ENCODE results near the gene KLF16. TPM values are rescaled to one million over a fixed set of nuclear protein-coding genes. Genes with fewer than 3 reads are reported as not detected.

Gene KLF16
- total and polyA plus RNA-seq, 10 of the 15 experiments (the other 5 are each of a cell fraction or from before 2014, with no cell fraction given), result 0.03 to 41.2 (median 2.6) TPM

GRCh38 chr19:1805401-1806183, 57.8 kb downstream of the KLF16 start:
- ChIA-PET SMC1A (ENCODE audit: uncharacterized antibody, unreplicated experiment) (interaction anchor here (0.6 kb wide), 1 partner anchor 212 kb away, joined by 4 read pairs; no protein-coding TSS in a partner anchor), RAD21 (ENCODE audit: unreplicated experiment) (no interaction called here), POLR2A (no interaction called here), CTCF (no interaction called here)
- FAIRE-seq, result no peak
- in situ Hi-C loops (cut with MboI), result no loop called here
- H3K4me1 ChIP-seq (ENCODE audit: control insufficient read depth, insufficient read depth, low read length), result no peaks in the 10 kb centered on the region
- no peaks in the 10 kb centered on the region for H3K36me3 ChIP-seq (ENCODE audit: control insufficient read depth in 2 of 2, insufficient read depth in 2 of 2, low read length in 1 of 2)
- intact Hi-C loops (cut with micrococcal nuclease; ENCODE audit: unreplicated experiment), result no loop called here
- no peak for ATAC-seq
- no peak overlapping the region for H3K4me3 ChIP-seq
- H3K27ac ChIP-seq (ENCODE audit: control insufficient read depth, insufficient read depth), result no peak overlapping the region
- no peak overlapping the region for H3K4me2 ChIP-seq (ENCODE audit: control insufficient read depth, insufficient read depth)
- no peak overlapping the region for H3K9ac ChIP-seq (ENCODE audit: control insufficient read depth, insufficient read depth, low read length)
- DNase-seq (ENCODE audit: low read depth, low spot score), result no peak
- TF ChIP-seq BCL11A (IDR thresholded peaks at IDR 0.05; ENCODE audit: low read depth, low read length) (no peak), PML (IDR thresholded peaks at IDR 0.05; ENCODE audit: low read length) (no peak)
- BruUV-seq (replicated peaks), result no TSS peak
- H3K9me3 ChIP-seq (replicated peaks; ENCODE audit: control insufficient read depth, insufficient read depth, low read length), result no peaks in the 10 kb centered on the region
- no peaks in the 10 kb centered on the region for H3K79me2 ChIP-seq (ENCODE audit: control insufficient read depth, insufficient read depth, low read length)
- H3K27me3 ChIP-seq (replicated peaks in 1 of 2; ENCODE audit: control insufficient read depth in 2 of 2, insufficient read depth in 2 of 2, low read length in 1 of 2), result no peaks in the 10 kb centered on the region
- no peak overlapping the region for H2AFZ ChIP-seq (ENCODE audit: control insufficient read depth, low read depth, low read length)
- no peaks in the 10 kb centered on the region for H4K20me1 ChIP-seq (ENCODE audit: control insufficient read depth, insufficient read depth)
- 58% methylated on average over 24 of the region's 24 CpGs for WGBS (ENCODE audit: insufficient coverage, insufficient replicate concordance, low lambda C conversion rate, missing lambda C conversion rate)

DNA sequence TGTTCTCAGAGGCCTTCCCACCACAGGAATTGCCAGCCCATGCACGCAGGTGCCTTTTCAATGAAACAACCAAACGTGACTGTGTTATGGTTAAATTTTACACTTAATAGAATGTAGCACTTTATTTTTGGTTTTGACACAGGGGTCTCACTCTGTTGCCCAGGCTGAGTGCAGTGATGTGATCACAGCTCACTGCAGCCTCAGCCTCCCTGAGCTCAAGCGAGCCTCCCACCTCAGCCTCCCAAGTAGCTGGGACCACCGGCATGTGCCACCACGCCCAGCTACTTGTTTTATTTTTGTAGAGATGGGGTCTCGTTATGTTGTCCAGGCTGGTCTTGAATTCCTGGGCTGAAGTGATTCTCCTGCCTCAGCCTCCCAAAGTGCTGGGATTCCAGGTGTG, 58.5 kb downstream of the KLF16 start:
- H2AFZ ChIP-seq (ENCODE audit: control insufficient read depth, low read depth, low read length), result no peak overlapping the region
- in situ Hi-C loops (cut with MboI) (no loop called here), intact Hi-C loops (cut with micrococcal nuclease; ENCODE audit: unreplicated experiment) (no loop called here)
- H4K20me1 ChIP-seq (ENCODE audit: control insufficient read depth, insufficient read depth), result no peaks in the 10 kb centered on the region
- ChIA-PET CTCF (no interaction called here), SMC1A (ENCODE audit: uncharacterized antibody, unreplicated experiment) (no interaction called here), RAD21 (ENCODE audit: unreplicated experiment) (no interaction called here), POLR2A (no interaction called here)
- no peak for FAIRE-seq
- H3K36me3 ChIP-seq (ENCODE audit: control insufficient read depth in 2 of 2, insufficient read depth in 2 of 2, low read length in 1 of 2), result no peaks in the 10 kb centered on the region
- H3K79me2 ChIP-seq (ENCODE audit: control insufficient read depth, insufficient read depth, low read length), result no peaks in the 10 kb centered on the region
- no peaks in the 10 kb centered on the region for H3K4me1 ChIP-seq (ENCODE audit: control insufficient read depth, insufficient read depth, low read length)
- no peak for DNase-seq (ENCODE audit: low read depth, low spot score)
- H3K4me2 ChIP-seq (ENCODE audit: control insufficient read depth, insufficient read depth), result no peak overlapping the region
- no peak overlapping the region for H3K27ac ChIP-seq (ENCODE audit: control insufficient read depth, insufficient read depth)
- no TSS peak for BruUV-seq (replicated peaks)
- no peaks in the 10 kb centered on the region for H3K27me3 ChIP-seq (replicated peaks in 1 of 2; ENCODE audit: control insufficient read depth in 2 of 2, insufficient read depth in 2 of 2, low read length in 1 of 2)
- TF ChIP-seq TBL1XR1 (IDR thresholded peaks at IDR 0.05; ENCODE audit: low read depth, low read length) (no peak), KLF5 (IDR thresholded peaks at IDR 0.05; ENCODE audit: partially characterized antibody) (no peak), HDAC2 (IDR thresholded peaks at IDR 0.05) (no peak), ASH2L (IDR thresholded peaks at IDR 0.05; ENCODE audit: borderline replicate concordance, low read depth) (no peak), SMAD5 (IDR thresholded peaks at IDR 0.05; ENCODE audit: low read depth) (no peak)
- TF ChIP-seq, protein P1, sequence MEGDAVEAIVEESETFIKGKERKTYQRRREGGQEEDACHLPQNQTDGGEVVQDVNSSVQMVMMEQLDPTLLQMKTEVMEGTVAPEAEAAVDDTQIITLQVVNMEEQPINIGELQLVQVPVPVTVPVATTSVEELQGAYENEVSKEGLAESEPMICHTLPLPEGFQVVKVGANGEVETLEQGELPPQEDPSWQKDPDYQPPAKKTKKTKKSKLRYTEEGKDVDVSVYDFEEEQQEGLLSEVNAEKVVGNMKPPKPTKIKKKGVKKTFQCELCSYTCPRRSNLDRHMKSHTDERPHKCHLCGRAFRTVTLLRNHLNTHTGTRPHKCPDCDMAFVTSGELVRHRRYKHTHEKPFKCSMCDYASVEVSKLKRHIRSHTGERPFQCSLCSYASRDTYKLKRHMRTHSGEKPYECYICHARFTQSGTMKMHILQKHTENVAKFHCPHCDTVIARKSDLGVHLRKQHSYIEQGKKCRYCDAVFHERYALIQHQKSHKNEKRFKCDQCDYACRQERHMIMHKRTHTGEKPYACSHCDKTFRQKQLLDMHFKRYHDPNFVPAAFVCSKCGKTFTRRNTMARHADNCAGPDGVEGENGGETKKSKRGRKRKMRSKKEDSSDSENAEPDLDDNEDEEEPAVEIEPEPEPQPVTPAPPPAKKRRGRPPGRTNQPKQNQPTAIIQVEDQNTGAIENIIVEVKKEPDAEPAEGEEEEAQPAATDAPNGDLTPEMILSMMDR (IDR thresholded peaks at IDR 0.05 in 2 of 3, conservative IDR thresholded peaks at IDR 0.05 in 1 of 3; ENCODE audit: control insufficient read depth in 2 of 3, extremely low read depth in 1 of 3, insufficient read depth in 1 of 3, low read depth in 3 of 3, low read length in 3 of 3), result no peak
- no peak for ATAC-seq
- H3K9ac ChIP-seq (ENCODE audit: control insufficient read depth, insufficient read depth, low read length), result no peak overlapping the region
- H3K9me3 ChIP-seq (replicated peaks; ENCODE audit: control insufficient read depth, insufficient read depth, low read length), result no peaks in the 10 kb centered on the region
- WGBS (ENCODE audit: insufficient coverage, insufficient replicate concordance, low lambda C conversion rate, missing lambda C conversion rate), result 34% methylated on average over 6 of the region's 6 CpGs
- H3K4me3 ChIP-seq, result no peak overlapping the region
